ENCODE data around the gene HLA-DRA. TPM values are rescaled to one million over a fixed set of nuclear protein-coding genes. Genes with fewer than 3 reads are reported as not detected.

HLA-DRA gene
- total and polyA plus RNA-seq, 11 donors = 20.0 to 1,108 (median 86.0) TPM

DNA sequence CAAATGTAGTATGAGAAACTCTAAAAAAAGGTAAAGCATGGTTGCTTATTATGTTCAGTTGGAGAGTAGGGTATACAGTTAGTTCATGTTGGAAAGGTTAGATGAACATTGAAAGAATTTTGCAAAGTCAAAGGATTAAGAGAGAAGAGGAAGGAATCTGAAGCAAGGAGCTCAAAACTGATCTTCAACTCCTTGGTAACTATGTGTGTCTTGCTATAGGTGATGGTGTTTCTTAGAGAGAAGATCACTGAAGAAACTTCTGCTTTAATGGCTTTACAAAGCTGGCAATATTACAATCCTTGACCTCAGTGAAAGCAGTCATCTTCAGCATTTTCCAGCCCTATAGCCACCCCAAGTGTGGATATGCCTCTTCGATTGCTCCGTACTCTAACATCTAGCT lies 4.7 kb downstream of the HLA-DRA start:
- WGBS, 4 donors = 58 to 94% (median 91%) methylated on average over 2 of the region's 2 CpGs
- intact Hi-C loops (cut with DNase I) = no loop called here
- TF ChIP-seq, protein P1, sequence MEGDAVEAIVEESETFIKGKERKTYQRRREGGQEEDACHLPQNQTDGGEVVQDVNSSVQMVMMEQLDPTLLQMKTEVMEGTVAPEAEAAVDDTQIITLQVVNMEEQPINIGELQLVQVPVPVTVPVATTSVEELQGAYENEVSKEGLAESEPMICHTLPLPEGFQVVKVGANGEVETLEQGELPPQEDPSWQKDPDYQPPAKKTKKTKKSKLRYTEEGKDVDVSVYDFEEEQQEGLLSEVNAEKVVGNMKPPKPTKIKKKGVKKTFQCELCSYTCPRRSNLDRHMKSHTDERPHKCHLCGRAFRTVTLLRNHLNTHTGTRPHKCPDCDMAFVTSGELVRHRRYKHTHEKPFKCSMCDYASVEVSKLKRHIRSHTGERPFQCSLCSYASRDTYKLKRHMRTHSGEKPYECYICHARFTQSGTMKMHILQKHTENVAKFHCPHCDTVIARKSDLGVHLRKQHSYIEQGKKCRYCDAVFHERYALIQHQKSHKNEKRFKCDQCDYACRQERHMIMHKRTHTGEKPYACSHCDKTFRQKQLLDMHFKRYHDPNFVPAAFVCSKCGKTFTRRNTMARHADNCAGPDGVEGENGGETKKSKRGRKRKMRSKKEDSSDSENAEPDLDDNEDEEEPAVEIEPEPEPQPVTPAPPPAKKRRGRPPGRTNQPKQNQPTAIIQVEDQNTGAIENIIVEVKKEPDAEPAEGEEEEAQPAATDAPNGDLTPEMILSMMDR (IDR thresholded peaks at IDR 0.05) = no peak
- TF ChIP-seq POLR2A (IDR thresholded peaks at IDR 0.05) = no peak
- no peaks in the 10 kb centered on the region for H3K9me3 ChIP-seq
- ATAC-seq (no peak), DNase-seq (no peak)
- H3K4me3 ChIP-seq = no peak overlapping the region
- peaks cover 0 to 38% (median 8%) of the 10 kb centered on the region in 9 donors for H3K36me3 ChIP-seq
- peaks cover 0 to 24% (median 0%) of the 10 kb centered on the region in 12 donors for H3K4me1 ChIP-seq
- H3K27ac ChIP-seq = no peak overlapping the region
- H3K27me3 ChIP-seq = no peaks in the 10 kb centered on the region

DNA sequence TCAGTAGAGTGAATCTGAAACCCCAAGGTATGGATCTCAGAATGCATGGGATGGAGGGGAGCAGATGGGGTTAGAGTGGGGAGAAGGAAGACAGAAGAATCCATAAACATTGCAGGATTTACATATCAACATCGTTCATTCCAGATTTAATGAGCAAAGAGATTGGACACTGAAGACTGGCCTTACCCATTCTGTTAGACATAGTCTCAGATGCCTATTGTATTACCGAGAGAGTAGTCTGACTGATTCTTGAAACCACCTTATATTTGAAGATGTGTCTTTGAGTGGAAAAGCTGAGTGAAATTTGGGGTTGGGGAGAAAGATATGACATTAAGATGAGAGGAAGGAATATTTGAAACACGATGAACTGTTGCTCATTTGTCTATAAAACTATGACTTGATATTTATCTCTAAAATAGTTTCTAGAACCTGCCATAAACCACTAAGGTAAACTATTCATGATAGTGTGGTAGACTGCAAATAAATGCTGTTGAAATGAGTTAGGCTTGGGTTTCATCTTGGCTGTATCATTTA lies 5.7 kb downstream of the HLA-DRA start:
- intact Hi-C loops (cut with DNase I) = no loop called here
- no peak for ATAC-seq
- Histone ChIP-seq H3K4me1 (peaks cover 0 to 19% (median 0%) of the 10 kb centered on the region in 12 donors), H3K9me3 (no peaks in the 10 kb centered on the region), H3K27me3 (no peaks in the 10 kb centered on the region), H3K27ac (no peak overlapping the region), H3K36me3 (peaks cover 0 to 38% (median 8%) of the 10 kb centered on the region in 9 donors), H3K4me3 (no peak overlapping the region)
- TF ChIP-seq, protein P1 (IDR thresholded peaks at IDR 0.05) = no peak
- TF ChIP-seq POLR2A (IDR thresholded peaks at IDR 0.05) = no peak
- 57 to 80% (median 66%) methylated on average over 3 of the region's 3 CpGs for WGBS, 4 donors
- DNase-seq = no peak

DNA sequence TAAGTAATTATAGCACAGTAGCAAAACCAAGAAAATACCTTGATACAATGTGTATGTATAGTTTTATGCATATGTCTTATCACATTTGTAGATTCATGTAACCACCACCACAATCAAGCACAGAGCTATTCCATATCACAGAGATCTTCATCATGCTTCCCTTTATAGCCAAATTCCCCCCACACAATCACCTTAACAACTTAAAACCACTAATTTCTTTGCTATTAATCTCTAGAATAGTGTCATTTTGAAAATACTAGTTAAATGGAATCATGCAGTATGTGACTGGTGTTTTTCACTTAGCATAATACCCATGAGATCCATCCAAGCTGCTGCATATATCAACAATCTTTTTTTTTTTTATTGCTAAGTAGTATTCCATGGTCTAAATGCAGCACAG lies 8.2 kb downstream of the HLA-DRA start:
- DNase-seq (no peak), ATAC-seq (no peak)
- no peaks in the 10 kb centered on the region for H3K27me3 ChIP-seq
- peaks cover 0 to 5% (median 0%) of the 10 kb centered on the region in 12 donors for H3K4me1 ChIP-seq
- H3K9me3 ChIP-seq = no peaks in the 10 kb centered on the region
- no peak overlapping the region for H3K4me3 ChIP-seq
- no peak overlapping the region for H3K27ac ChIP-seq
- intact Hi-C loops (cut with DNase I) = no loop called here
- H3K36me3 ChIP-seq = peaks cover 0 to 21% (median 7%) of the 10 kb centered on the region in 9 donors
- TF ChIP-seq, protein P1 (IDR thresholded peaks at IDR 0.05) = no peak
- no peak for TF ChIP-seq POLR2A (IDR thresholded peaks at IDR 0.05)

DNA sequence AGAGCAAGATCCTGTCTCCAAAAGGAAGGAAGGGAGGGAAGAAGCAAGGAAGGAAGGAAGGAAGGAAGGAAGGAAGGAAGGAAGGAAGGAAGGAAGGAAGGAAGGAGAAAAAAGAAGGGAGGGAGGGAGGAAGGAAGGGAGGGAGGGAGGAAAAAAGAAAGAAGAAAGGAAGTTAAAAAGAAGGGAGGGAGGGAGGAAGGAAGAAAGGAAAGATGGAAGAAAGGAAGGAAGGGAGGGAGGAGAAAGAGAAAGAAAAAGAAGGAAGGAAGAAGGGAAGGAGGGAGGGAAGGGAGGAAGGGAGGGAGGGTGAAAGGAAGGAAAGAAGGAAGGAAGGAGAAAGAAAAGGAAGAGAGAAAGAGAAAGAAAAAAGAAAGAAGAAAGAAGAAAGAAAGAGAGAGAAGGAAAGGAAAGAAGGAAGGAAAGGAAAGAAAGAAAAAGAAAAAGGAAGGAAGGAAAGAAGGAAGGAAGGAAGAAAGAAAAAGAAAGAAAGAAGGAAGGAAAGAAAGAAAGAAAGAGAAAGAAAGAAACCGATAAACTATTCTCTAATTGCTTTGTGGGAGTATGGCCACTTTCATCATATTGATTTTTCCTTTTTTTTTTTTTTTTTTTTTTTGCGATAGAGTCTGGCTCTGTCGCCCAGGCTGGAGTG lies 9.5 kb downstream of the HLA-DRA start:
- H3K4me1 ChIP-seq = no peaks in the 10 kb centered on the region
- DNase-seq (no peak), ATAC-seq (no peak)
- H3K27ac ChIP-seq = no peak overlapping the region
- intact Hi-C loops (cut with DNase I) = no loop called here
- TF ChIP-seq, protein P1 (IDR thresholded peaks at IDR 0.05) = no peak
- TF ChIP-seq POLR2A (IDR thresholded peaks at IDR 0.05) = no peak
- H3K27me3 ChIP-seq = peaks cover 0 to 12% (median 0%) of the 10 kb centered on the region in 9 donors
- no peaks in the 10 kb centered on the region for H3K9me3 ChIP-seq
- peaks cover 0 to 8% (median 0%) of the 10 kb centered on the region in 9 donors for H3K36me3 ChIP-seq
- H3K4me3 ChIP-seq = no peak overlapping the region
- 77 to 88% (median 83%) methylated on average over 3 of the region's 3 CpGs for WGBS, 4 donors
